K562 (cell line): ENCODE data around the gene CHMP1A. TPM values are rescaled to one million over a fixed set of nuclear protein-coding genes. Genes with fewer than 3 reads are reported as not detected.

Source experiments
- ARHGAP35 ChIP-seq: fragments of 450-650 bp; IDR thresholded peaks from 2 replicates; pipeline ENCODE4 v1.6.1; 2018; ENCODE audit not compliant: partially characterized antibody
- ARID2 ChIP-seq: fragments of 450-650 bp; IDR thresholded peaks from 2 replicates; pipeline ENCODE4 v1.6.1; 2017; ENCODE audit warnings: antibody characterized with exemption, mild to moderate bottlenecking
- ATF2 ChIP-seq: sonication (generic); formaldehyde crosslinking; IDR thresholded peaks from 2 replicates; pipeline ENCODE4 v1.8.1; 2022; ENCODE audit warnings: missing genetic modification reagents
- DMBX1 ChIP-seq: fragments of 250-450 bp; sonication (Bioruptor Pico); IDR thresholded peaks from 2 replicates; pipeline ENCODE4 v1.8.0; 2022; ENCODE audit warnings: inconsistent platforms, mild to moderate bottlenecking, moderate library complexity, borderline replicate concordance
- EHMT2 ChIP-seq: fragments of 450-650 bp; IDR thresholded peaks from 2 replicates; pipeline ENCODE4 v1.6.1; 2018; ENCODE audit warnings: antibody characterized with exemption
- FOXK2 ChIP-seq, 2 experiments: fragments of 450-650 bp; IDR thresholded peaks in 1 of 2; conservative IDR thresholded peaks in 1 of 2; 2 replicates each; pipeline ENCODE4 v1.6.1; 2016; ENCODE audit warnings: low read depth in 2 of 2, mild to moderate bottlenecking in 1 of 2
- GABPB2 ChIP-seq: fragments of 250-450 bp; sonication (Bioruptor Pico); conservative IDR thresholded peaks from 2 replicates; pipeline ENCODE4 v1.5.1; 2021; ENCODE audit warnings: mild to moderate bottlenecking
- GTF2F1 ChIP-seq: IDR thresholded peaks from 2 replicates; pipeline ENCODE4 v1.6.1; 2011; ENCODE audit warnings: low read depth, low read length, improper control_type of control experiment
- HDGF ChIP-seq: fragments of 450-650 bp; IDR thresholded peaks from 2 replicates; pipeline ENCODE4 v1.6.1; 2016
- MIER1 ChIP-seq: fragments of 450-650 bp; IDR thresholded peaks from 2 replicates; pipeline ENCODE4 v1.6.1; 2016; ENCODE audit warnings: antibody characterized with exemption, mild to moderate bottlenecking, low read depth
- MYC ChIP-seq, 2 experiments: fragments of 250-450 bp in 1 of 2; sonication (Bioruptor Pico) in 1 of 2; IDR thresholded peaks; 2 replicates each; pipeline versions ENCODE4 v1.5.1 to v1.6.1; 2012 to 2021; ENCODE audit warnings: low read depth in 2 of 2, borderline replicate concordance in 1 of 2, improper control_type of control experiment in 1 of 2, low read length in 1 of 2, mild to moderate bottlenecking in 1 of 2, moderate library complexity in 1 of 2
- NFXL1 ChIP-seq: fragments of 450-650 bp; formaldehyde crosslinking; IDR thresholded peaks from 2 replicates; pipeline ENCODE4 v1.4.0; 2021; ENCODE audit warnings: mild to moderate bottlenecking
- NR4A1 ChIP-seq, 2 experiments: fragments of 250-450 bp in 1 of 2; fragments of 450-650 bp in 1 of 2; sonication (Bioruptor Pico) in 1 of 2; IDR thresholded peaks; 2 replicates each; pipeline versions ENCODE4 v1.4.0 to v1.6.1; 2016 to 2020; ENCODE audit warnings: mild to moderate bottlenecking in 2 of 2, missing compliant biosample characterization in 1 of 2, missing genetic modification characterization in 1 of 2, moderate library complexity in 1 of 2
- NRF1 ChIP-seq, 2 experiments: fragments of 450-650 bp; IDR thresholded peaks in 1 of 2; conservative IDR thresholded peaks in 1 of 2; 2 replicates each; pipeline ENCODE4 v1.6.1; 2014; ENCODE audit warnings: mild to moderate bottlenecking in 2 of 2
- NUFIP1 ChIP-seq: fragments of 450-650 bp; IDR thresholded peaks from 2 replicates; pipeline ENCODE4 v1.6.1; 2018; ENCODE audit not compliant: partially characterized antibody
- PHF20 ChIP-seq: fragments of 450-650 bp; IDR thresholded peaks from 2 replicates; pipeline ENCODE4 v1.6.1; 2018; ENCODE audit not compliant: partially characterized antibody
- PTBP1 ChIP-seq: fragments of 200-400 bp; formaldehyde crosslinking; IDR thresholded peaks from 2 replicates; pipeline ENCODE4 v1.6.1; 2017; ENCODE audit warnings: low read depth, low read length
- RB1 ChIP-seq: fragments of 450-650 bp; IDR thresholded peaks from 2 replicates; pipeline ENCODE4 v1.6.1; 2017; ENCODE audit warnings: low read depth, mild to moderate bottlenecking
- SMAD1 ChIP-seq: fragments of 150-350 bp; IDR thresholded peaks from 2 replicates; pipeline ENCODE4 v1.6.1; 2014; ENCODE audit warnings: low read length, low read depth; ENCODE audit not compliant: partially characterized antibody
- SMAD4 ChIP-seq: fragments of 250-450 bp; sonication (Bioruptor Pico); conservative IDR thresholded peaks from 2 replicates; pipeline ENCODE4 v1.8.0; 2021; ENCODE audit warnings: inconsistent platforms, mild to moderate bottlenecking, moderate library complexity
- SNIP1 ChIP-seq: fragments of 450-650 bp; IDR thresholded peaks from 2 replicates; pipeline ENCODE4 v1.7.1; 2017; ENCODE audit warnings: low read depth, mild to moderate bottlenecking
- TCF3 ChIP-seq: sonication (generic); formaldehyde crosslinking; IDR thresholded peaks from 2 replicates; pipeline ENCODE4 v1.4.0; 2020; ENCODE audit warnings: mild to moderate bottlenecking, missing genetic modification reagents
- TFE3 ChIP-seq: fragments of 450-650 bp; formaldehyde crosslinking; IDR thresholded peaks from 2 replicates; pipeline ENCODE4 v1.4.0; 2020; ENCODE audit warnings: mild to moderate bottlenecking, mixed read lengths
- XRCC5 ChIP-seq: fragments of 200-400 bp; formaldehyde crosslinking; IDR thresholded peaks from 2 replicates; pipeline ENCODE4 v1.6.1; 2017; ENCODE audit warnings: low read depth, mild to moderate bottlenecking, low read length
- ZC3H4 ChIP-seq: sonication (generic); formaldehyde crosslinking; IDR thresholded peaks from 2 replicates; pipeline ENCODE4 v1.9.0; 2021; ENCODE audit warnings: missing genetic modification reagents, borderline replicate concordance
- ZNF121 ChIP-seq: sonication (generic); formaldehyde crosslinking; conservative IDR thresholded peaks from 2 replicates; pipeline ENCODE4 v1.8.0; 2022; ENCODE audit warnings: missing genetic modification reagents
- ZNF263 ChIP-seq: sonication (generic); formaldehyde crosslinking; IDR thresholded peaks from 2 replicates; pipeline ENCODE4 v1.8.0; 2022; ENCODE audit warnings: mild to moderate bottlenecking, missing genetic modification reagents, borderline replicate concordance
- ZNF77 ChIP-seq: fragments of 250-450 bp; sonication (Bioruptor Pico); IDR thresholded peaks from 2 replicates; pipeline ENCODE4 v1.5.0; 2020
- polyA plus RNA-seq, 8 experiments: library from polyadenylated mRNA; depleted of rRNA in 4 of 8; stranded (reverse) in 5 of 8; unstranded in 3 of 8; fragments of >200 nt; fragmentation: Nextera tagmentation in 2 of 8; fragmentation: Illumina TruSeq in 1 of 8; extraction: Ambion mirVana in 2 of 8; extraction: Trizol in 1 of 8; gene quantifications; 2 replicates each; pipeline versions ENCODE4 v1.2.1 to v1.2.3, GENCODE V29; 2011 to 2014; ENCODE audit warnings: inconsistent platforms in 1 of 8, missing spikeins in 1 of 8
- total RNA-seq, 7 experiments: library from RNA; depleted of rRNA in 6 of 7; stranded (reverse); fragments of >200 nt in 6 of 7; fragmentation: Illumina TruSeq in 2 of 7; extraction: Trizol in 2 of 7; gene quantifications; 2 replicates each; pipeline versions ENCODE4 v1.2.1 to v1.2.3, GENCODE V29; 2011 to 2021; ENCODE audit warnings: low replicate concordance in 1 of 7

The CHMP1A gene
- total and polyA plus RNA-seq, 9 of the 15 experiments (the other 6 are each of a cell fraction or from before 2014, with no cell fraction given) = 0.83 to 79.9 (median 45.2) TPM

GRCh38 chr16:89700649-89701424 lies 43.3 kb upstream of the CHMP1A start (continued):
- peak; percentile 51 for TF ChIP-seq MYC (IDR thresholded peaks at IDR 0.05; ENCODE audit: low read depth, low read length)
- TF ChIP-seq MYC (CRISPR knock-in tag; IDR thresholded peaks at IDR 0.05; ENCODE audit: borderline replicate concordance, low read depth) = 0 out of 2 replicates have a peak, but pooled peaks have one; percentile 27
- TF ChIP-seq ZNF121 (CRISPR knock-in tag) = no peak
- no peak for TF ChIP-seq NR4A1 (CRISPR knock-in tag; IDR thresholded peaks at IDR 0.05)
- TF ChIP-seq NR4A1 (tag; IDR thresholded peaks at IDR 0.05) = no peak
- no peak for TF ChIP-seq ZC3H4 (CRISPR knock-in tag)
- peak; percentile 93 for TF ChIP-seq RB1
- TF ChIP-seq PTBP1 = no peak
- no peak for TF ChIP-seq TFE3 (CRISPR knock-in tag)
- TF ChIP-seq HDGF = no peak
- no peak for TF ChIP-seq NUFIP1
- no peak for TF ChIP-seq ARHGAP35
- TF ChIP-seq EHMT2 = no peak
- peak; percentile 83 for TF ChIP-seq ARID2
- TF ChIP-seq SNIP1 = peak; percentile 86
- TF ChIP-seq PHF20 = no peak
- TF ChIP-seq SMAD4 (CRISPR knock-in tag) = no peak; the same call in 1 of the 2 replicates
- TF ChIP-seq NFXL1 = no peak
- TF ChIP-seq DMBX1 = no peak
- TF ChIP-seq ZNF77 (CRISPR knock-in tag) = no peak
- TF ChIP-seq MIER1 = no peak
- 0 out of 2 replicates have a peak, but pooled peaks have one; percentile 22 for TF ChIP-seq GTF2F1
- no peak for TF ChIP-seq TCF3 (CRISPR knock-in tag)
- 0 out of 2 replicates have a peak, but pooled peaks have one; percentile 64 for TF ChIP-seq ATF2
- no peak for TF ChIP-seq XRCC5
- peak in 1 of 2 experiments; percentile 20 for TF ChIP-seq NRF1 (conservative IDR thresholded peaks at IDR 0.05 in 1 of 2, IDR thresholded peaks at IDR 0.05 in 1 of 2)
- no peak for TF ChIP-seq SMAD1
- TF ChIP-seq ZNF263 = peak; percentile 88
- no peak for TF ChIP-seq GABPB2 (CRISPR knock-in tag)
- TF ChIP-seq FOXK2 (conservative IDR thresholded peaks at IDR 0.05 in 1 of 2, IDR thresholded peaks at IDR 0.05 in 1 of 2; ENCODE audit: low read depth in 2 of 2) = no peak
